ENCODE results near the gene TCF21. TPM values are rescaled to one million over a fixed set of nuclear protein-coding genes. Genes with fewer than 3 reads are reported as not detected.

TCF21 gene
- total and polyA plus RNA-seq, 2 experiments from 2014 or later, result 8.2 to 10.1 TPM

DNA sequence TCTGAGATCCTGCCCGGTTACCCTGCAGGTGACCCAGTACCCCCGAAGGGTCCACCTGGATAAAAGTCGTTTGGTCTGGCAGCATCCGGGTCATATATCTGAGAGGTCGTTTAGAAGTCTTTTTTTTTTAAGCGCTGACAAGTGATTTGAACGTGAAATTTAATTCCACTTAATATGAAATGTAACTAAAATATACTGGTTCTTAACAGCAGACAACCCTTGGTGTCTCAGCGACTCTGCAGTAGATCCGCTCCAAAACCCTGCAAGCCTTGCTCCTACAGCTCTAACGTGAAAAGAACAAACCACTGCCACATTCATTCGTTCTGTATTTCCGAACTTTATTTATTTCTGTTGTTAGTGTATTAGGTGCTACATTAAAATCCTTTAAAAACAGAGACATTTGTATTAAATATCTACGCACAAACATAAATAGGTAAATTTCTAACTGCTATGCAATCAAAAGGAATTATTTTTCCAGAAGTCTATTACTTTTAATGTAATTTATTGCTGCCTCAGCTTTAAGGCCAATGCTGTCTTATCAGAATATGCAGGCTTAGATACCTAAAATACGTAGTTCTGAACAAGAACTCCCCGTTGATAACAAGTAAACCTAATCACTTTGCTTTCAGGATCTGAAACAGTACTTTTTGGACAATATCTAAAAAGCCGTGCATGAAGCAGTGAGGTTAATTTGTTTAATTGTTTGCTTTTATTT, 33.5 kb upstream of the TCF21 start:
- H3K4me2 ChIP-seq, result peak overlapping the region; percentile 82

GRCh38 chr6:133855991-133856370, 32.9 kb upstream of the TCF21 start:
- Histone ChIP-seq H3K79me2 (no peaks in the 10 kb centered on the region), H4K20me1 (ENCODE audit: insufficient read depth, poor library complexity, severe bottlenecking) (no peaks in the 10 kb centered on the region), H3K27ac (no peak overlapping the region), H3K4me1 (ENCODE audit: insufficient read depth) (peaks cover 4% of the 10 kb centered on the region), H3K4me2 (no peak overlapping the region), H3K9me2 (replicated peaks; ENCODE audit: insufficient read depth) (no peaks in the 10 kb centered on the region), H3K36me3 (replicated peaks; ENCODE audit: insufficient read depth, low read depth) (no peaks in the 10 kb centered on the region), H2AFZ (no peak overlapping the region), H3K4me3 (no peak overlapping the region), H3K9me3 (ENCODE audit: low read depth) (no peaks in the 10 kb centered on the region), H3K27me3 (peaks cover 58% of the 10 kb centered on the region)
- TF ChIP-seq EZH2 (IDR thresholded peaks at IDR 0.05; ENCODE audit: borderline replicate concordance), result no peak
- no peak for TF ChIP-seq EZH2phosphoT487 (IDR thresholded peaks at IDR 0.05; ENCODE audit: low read depth, severe bottlenecking, unreplicated experiment)
- no peak for TF ChIP-seq CTCF (IDR thresholded peaks at IDR 0.05; ENCODE audit: poor library complexity)
- WGBS (ENCODE audit: low lambda C conversion rate, missing lambda C conversion rate), result 18% methylated on average over 3 of the region's 3 CpGs
- DNase-seq (ENCODE audit: low spot score), result no peak

More for the DNA sequence above, 33.5 kb upstream of the TCF21 start:
- Histone ChIP-seq H3K79me2 (no peaks in the 10 kb centered on the region), H3K4me3 (no peak overlapping the region), H3K36me3 (replicated peaks; ENCODE audit: insufficient read depth, low read depth) (no peaks in the 10 kb centered on the region), H3K4me1 (ENCODE audit: insufficient read depth) (peaks cover 4% of the 10 kb centered on the region), H3K27me3 (peaks cover 58% of the 10 kb centered on the region), H3K27ac (no peak overlapping the region), H2AFZ (no peak overlapping the region), H4K20me1 (ENCODE audit: insufficient read depth, poor library complexity, severe bottlenecking) (no peaks in the 10 kb centered on the region), H3K9me3 (ENCODE audit: low read depth) (no peaks in the 10 kb centered on the region), H3K9me2 (replicated peaks; ENCODE audit: insufficient read depth) (no peaks in the 10 kb centered on the region)
- TF ChIP-seq EZH2 (IDR thresholded peaks at IDR 0.05; ENCODE audit: borderline replicate concordance) (no peak), EZH2phosphoT487 (IDR thresholded peaks at IDR 0.05; ENCODE audit: low read depth, severe bottlenecking, unreplicated experiment) (no peak), CTCF (IDR thresholded peaks at IDR 0.05; ENCODE audit: poor library complexity) (no peak)
- DNase-seq (ENCODE audit: low spot score), result no peak
- whole genome bisulfite sequencing (ENCODE audit: low lambda C conversion rate, missing lambda C conversion rate), result 17% methylated on average over 16 of the region's 16 CpGs

DNA sequence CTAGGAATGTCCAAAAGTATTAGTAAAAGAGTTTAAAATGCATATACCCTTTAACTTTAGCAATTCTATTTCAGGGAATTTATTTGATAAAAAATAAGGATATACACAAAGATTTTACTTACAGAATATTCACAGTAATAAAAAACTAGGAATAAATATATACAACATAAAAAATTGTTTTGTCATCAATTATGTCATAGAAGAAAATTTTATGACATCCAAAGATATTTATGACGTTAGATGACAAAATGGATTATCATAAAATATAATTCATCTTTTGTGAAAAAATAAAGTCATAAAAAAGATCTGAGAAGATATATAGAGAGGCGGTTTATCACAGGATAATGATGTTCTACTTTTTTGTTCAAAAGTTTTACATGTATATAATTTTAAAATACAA, 32.0 kb upstream of the TCF21 start:
- TF ChIP-seq EZH2 (IDR thresholded peaks at IDR 0.05; ENCODE audit: borderline replicate concordance), result no peak
- no peak for TF ChIP-seq CTCF (IDR thresholded peaks at IDR 0.05; ENCODE audit: poor library complexity)
- no peak for TF ChIP-seq EZH2phosphoT487 (IDR thresholded peaks at IDR 0.05; ENCODE audit: low read depth, severe bottlenecking, unreplicated experiment)
- WGBS (ENCODE audit: low lambda C conversion rate, missing lambda C conversion rate), result 86% methylated on average over 2 of the region's 2 CpGs
- peaks cover 58% of the 10 kb centered on the region for H3K27me3 ChIP-seq

More for the DNA sequence above, 32.0 kb upstream of the TCF21 start:
- H3K79me2 ChIP-seq, result no peaks in the 10 kb centered on the region
- H4K20me1 ChIP-seq (ENCODE audit: insufficient read depth, poor library complexity, severe bottlenecking), result no peaks in the 10 kb centered on the region
- no peak for DNase-seq (ENCODE audit: low spot score)
- H3K36me3 ChIP-seq (replicated peaks; ENCODE audit: insufficient read depth, low read depth), result no peaks in the 10 kb centered on the region
- H3K27ac ChIP-seq, result no peak overlapping the region
- no peak overlapping the region for H2AFZ ChIP-seq
- H3K4me2 ChIP-seq, result no peak overlapping the region
- peaks cover 4% of the 10 kb centered on the region for H3K4me1 ChIP-seq (ENCODE audit: insufficient read depth)
- H3K9me2 ChIP-seq (replicated peaks; ENCODE audit: insufficient read depth), result no peaks in the 10 kb centered on the region
- H3K9me3 ChIP-seq (ENCODE audit: low read depth), result no peaks in the 10 kb centered on the region
- H3K4me3 ChIP-seq, result no peak overlapping the region
